HepG2 (cell line): ENCODE results near the gene APBB1. TPM values are rescaled to one million over a fixed set of nuclear protein-coding genes. Genes with fewer than 3 reads are reported as not detected.

Experiments used
- ATAC-seq: fragments of 200-7000 bp; cut with Tn5 transposase; 3 replicates; pipeline ENCODE4 v1.9.1; 2020; ENCODE audit warnings: mild to moderate bottlenecking, moderate library complexity
- BruUV-seq: library from RNA; stranded (reverse); fragments of 400-500 nt; replicated peaks from 2 replicates; lab custom pipeline; 2021; lab: Mats Ljungman, UMichigan
- CTCF ChIA-PET: fragments of 300-600 bp; formaldehyde crosslinking; extraction: SDS; loops from one replicate; lab custom pipeline; 2021; ENCODE audit warnings: low total read pairs, inconsistent platforms, low intra/inter-chr PET ratio; lab: Yijun Ruan, JAX
- POLR2A ChIA-PET: fragments of 350-600 bp; sonication (Branson Sonifier 250); formaldehyde crosslinking; loops from one replicate; lab custom pipeline; 2020; ENCODE audit warnings: antibody characterized with exemption, inconsistent platforms; lab: Yijun Ruan, JAX
- DNase-seq: peaks from one replicate; pipeline ENCODE4 v3.0.0-alpha.2; 2015; ENCODE audit warnings: low spot score
- FAIRE-seq: peaks from 3 replicates; lab custom pipeline; 2011; peaks lifted over from hg19 to GRCh38; lab: Jason Lieb, UNC
- H2AFZ ChIP-seq: one replicate; pipeline ENCODE4 v1.6.1; 2011; ENCODE audit warnings: low read length, inconsistent platforms
- H3K27ac ChIP-seq: fragments of 300-600 bp; 3 replicates; pipeline ENCODE4 v1.8.0; 2011; ENCODE audit warnings: mixed run types, mild to moderate bottlenecking, mixed read lengths, low read length, inconsistent platforms; ENCODE audit not compliant: insufficient read depth; ENCODE audit errors: extremely low read length
- H3K27me3 ChIP-seq, 2 experiments: fragments of 200-600 bp in 1 of 2; 2 replicates in 1 of 2; 3 replicates in 1 of 2; pipeline versions ENCODE4 v1.6.0 to v1.8.0; 2011; ENCODE audit warnings: low read length in 2 of 2, mild to moderate bottlenecking in 2 of 2, moderate library complexity in 2 of 2, inconsistent platforms in 1 of 2; ENCODE audit not compliant: insufficient read depth in 2 of 2, control insufficient read depth in 1 of 2
- H3K36me3 ChIP-seq, 2 experiments: fragments of 200-600 bp in 1 of 2; replicated peaks in 1 of 2; 2 replicates in 1 of 2; 3 replicates in 1 of 2; pipeline versions ENCODE4 v1.5.1 to v1.8.0; 2011; ENCODE audit warnings: low read length in 2 of 2, inconsistent platforms in 1 of 2; ENCODE audit not compliant: insufficient read depth in 2 of 2, control insufficient read depth in 1 of 2
- H3K4me1 ChIP-seq: 2 replicates; pipeline ENCODE4 v1.5.1; 2012; ENCODE audit warnings: low read length, inconsistent platforms; ENCODE audit not compliant: insufficient read depth
- H3K4me2 ChIP-seq: 2 replicates; pipeline ENCODE4 v1.6.0; 2011; ENCODE audit warnings: low read depth, low read length, inconsistent platforms
- H3K4me3 ChIP-seq, 3 experiments: fragments of 200-600 bp in 1 of 3; sonication (generic), shearing (Covaris generic) in 1 of 3; replicated peaks in 1 of 3; 2 replicates each; pipeline ENCODE4 v1.5.1; 2011 to 2016; ENCODE audit warnings: low read length in 3 of 3, inconsistent platforms in 2 of 3, low read depth in 2 of 3, mild to moderate bottlenecking in 2 of 3, control low read depth in 1 of 3, mixed read lengths in 1 of 3; ENCODE audit not compliant: insufficient read depth in 1 of 3
- H3K79me2 ChIP-seq: one replicate; pipeline ENCODE4 v1.6.1; 2011; ENCODE audit warnings: low read length, inconsistent platforms; ENCODE audit not compliant: insufficient read depth
- H3K9ac ChIP-seq: 2 replicates; pipeline ENCODE4 v1.6.0; 2011; ENCODE audit warnings: mild to moderate bottlenecking, low read depth, low read length, inconsistent platforms; ENCODE audit not compliant: insufficient read depth
- H3K9me3 ChIP-seq: 2 replicates; pipeline ENCODE4 v1.5.1; 2012; ENCODE audit warnings: mild to moderate bottlenecking, low read length
- H4K20me1 ChIP-seq: 2 replicates; pipeline ENCODE4 v1.6.0; 2011; ENCODE audit warnings: inconsistent platforms, mild to moderate bottlenecking, low read length, moderate library complexity; ENCODE audit not compliant: insufficient read depth
- ETV6 ChIP-seq: sonication (generic); formaldehyde crosslinking; conservative IDR thresholded peaks from 2 replicates; pipeline ENCODE4 v1.4.0; 2020; ENCODE audit warnings: missing genetic modification reagents
- HCFC1 ChIP-seq: fragments of 150-350 bp; IDR thresholded peaks from 2 replicates; pipeline ENCODE4 v1.6.1; 2014; ENCODE audit warnings: low read depth, low read length
- HDAC1 ChIP-seq: sonication (generic); formaldehyde crosslinking; IDR thresholded peaks from 2 replicates; pipeline ENCODE4 v1.5.1; 2020; ENCODE audit warnings: mild to moderate bottlenecking, missing genetic modification reagents
- NFYB ChIP-seq: sonication (generic); formaldehyde crosslinking; IDR thresholded peaks from 2 replicates; pipeline ENCODE4 v1.4.0; 2020; ENCODE audit warnings: missing genetic modification reagents
- TCF7 ChIP-seq: sonication (generic); IDR thresholded peaks from 2 replicates; pipeline ENCODE4 v1.6.1; 2016; ENCODE audit warnings: antibody characterized with exemption, low read depth
- ZNF331 ChIP-seq: sonication (generic); formaldehyde crosslinking; IDR thresholded peaks from 2 replicates; pipeline ENCODE4 v1.4.0; 2020; ENCODE audit warnings: missing genetic modification reagents
- ZNF350 ChIP-seq: sonication (generic); formaldehyde crosslinking; IDR thresholded peaks from 2 replicates; pipeline ENCODE4 v1.4.0; 2020; ENCODE audit warnings: mild to moderate bottlenecking, low read depth, missing genetic modification reagents, borderline replicate concordance
- ZNF383 ChIP-seq: sonication (generic); formaldehyde crosslinking; IDR thresholded peaks from 2 replicates; pipeline ENCODE4 v1.4.0; 2020; ENCODE audit warnings: missing genetic modification reagents, mild to moderate bottlenecking, borderline replicate concordance
- ZNF446 ChIP-seq: sonication (generic); formaldehyde crosslinking; IDR thresholded peaks from 2 replicates; pipeline ENCODE4 v1.5.0; 2020; ENCODE audit warnings: mild to moderate bottlenecking, missing genetic modification reagents
- WGBS: methylation state at CpG from one replicate; pipeline ENCODE4 v1.1.6; 2017; ENCODE audit warnings: low lambda C conversion rate; 5-methylcytosine and 5-hydroxymethylcytosine counted together
- in situ Hi-C: cut with HindIII; loops from 2 replicates; pipeline ENCODE4 v1.10.0; 2017; ENCODE audit warnings: low pct_unique_long_range_greater_than_20kb; ENCODE audit not compliant: extremely low pct_ligation_motif_present
- intact Hi-C: fragments of 100-400 bp; cut with micrococcal nuclease; formaldehyde crosslinking; loops from one replicate; pipeline ENCODE4 v1.10.0; 2022; ENCODE audit not compliant: unreplicated experiment
- polyA plus RNA-seq, 8 experiments: library from polyadenylated mRNA; depleted of rRNA in 3 of 8; stranded (reverse) in 7 of 8; unstranded in 1 of 8; fragments of >200 nt; fragmentation: Illumina TruSeq in 4 of 8; extraction: Trizol in 4 of 8; gene quantifications; 2 replicates each; pipeline versions ENCODE4 v1.2.1 to v1.2.3, GENCODE V29; 2011 to 2016; ENCODE audit warnings: low read depth in 4 of 8, missing spikeins in 1 of 8, mixed read lengths in 1 of 8; ENCODE audit not compliant: insufficient read depth in 1 of 8
- total RNA-seq, 5 experiments: library from RNA; depleted of rRNA; stranded (reverse); fragments of >200 nt; fragmentation: Illumina TruSeq; extraction: Trizol; gene quantifications; 2 replicates each; pipeline ENCODE4 v1.2.3, GENCODE V29; 2016; ENCODE audit warnings: low read depth in 1 of 5
- TF ChIP-seq, protein P1 (sequence below): sonication (generic); formaldehyde crosslinking; IDR thresholded peaks from 2 replicates; pipeline ENCODE4 v1.5.1; 2020; ENCODE audit warnings: missing genetic modification reagents, mild to moderate bottlenecking, borderline replicate concordance
- TF ChIP-seq, protein P2 (sequence below): sonication (generic); formaldehyde crosslinking; IDR thresholded peaks from 2 replicates; pipeline ENCODE4 v1.5.0; 2020; ENCODE audit warnings: missing genetic modification reagents
- TF ChIP-seq, protein P3 (sequence below): IDR thresholded peaks from 2 replicates; pipeline ENCODE4 v1.6.1; 2016; ENCODE audit warnings: mild to moderate bottlenecking, missing biosample characterization, missing genetic modification reagents

Gene APBB1
- total and polyA plus RNA-seq, 2 of the 13 experiments (the other 11 are each of a cell fraction or from before 2014, with no cell fraction given): 1.7 to 3.5 TPM

DNA sequence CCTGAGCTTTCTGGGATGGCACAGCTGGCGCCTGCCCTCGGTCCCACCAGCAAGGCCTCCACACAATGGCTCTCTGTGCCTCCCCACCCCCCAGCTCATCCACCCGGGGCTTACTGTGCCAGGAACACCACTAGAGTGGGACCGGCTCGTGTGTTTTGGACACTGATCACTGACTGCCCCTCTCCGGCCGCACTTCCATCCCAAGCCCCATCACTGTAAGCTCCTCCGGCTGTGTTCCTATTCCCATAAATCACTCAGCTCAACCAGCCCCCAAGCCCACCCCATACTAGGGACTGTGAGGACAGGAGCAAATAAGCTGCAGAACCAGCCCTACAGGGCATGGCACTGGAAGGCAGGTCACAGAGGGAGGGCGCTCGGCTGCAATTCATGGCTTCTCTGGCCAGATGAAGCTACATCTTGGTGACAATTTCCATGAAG, 7.3 kb downstream of the APBB1 start:
- no TSS peak for BruUV-seq
- CTCF ChIA-PET: no interaction called here
- in situ Hi-C loops: no loop called here
- Histone ChIP-seq H3K9ac (no peak overlapping the region), H3K27ac (no peak overlapping the region), H3K4me2 (no peak overlapping the region), H3K9me3 (no peaks in the 10 kb centered on the region), H3K4me3 (no peak overlapping the region), H3K27me3 (peaks cover 0 to 5% of the 10 kb centered on the region in 2 experiments; a peak in 2 of 5 replicates), H4K20me1 (no peaks in the 10 kb centered on the region), H3K4me1 (peaks cover 4% of the 10 kb centered on the region), H3K36me3 (no peaks in the 10 kb centered on the region), H2AFZ (no peak overlapping the region), H3K79me2 (no peaks in the 10 kb centered on the region)
- POLR2A ChIA-PET: interaction anchor here (1.1 kb wide), 1 partner anchor 22 kb away, joined by 3 read pairs; the partner anchor contains the start of gene SMPD1
- TF ChIP-seq ZNF383 (no peak), TCF7 (no peak), ETV6 (no peak), ZNF331 (CRISPR knock-in tag) (no peak), HCFC1 (no peak), ZNF446 (CRISPR knock-in tag) (no peak), ZNF350 (no peak), NFYB (CRISPR knock-in tag) (no peak), HDAC1 (CRISPR knock-in tag) (no peak)
- TF ChIP-seq, protein P1, sequence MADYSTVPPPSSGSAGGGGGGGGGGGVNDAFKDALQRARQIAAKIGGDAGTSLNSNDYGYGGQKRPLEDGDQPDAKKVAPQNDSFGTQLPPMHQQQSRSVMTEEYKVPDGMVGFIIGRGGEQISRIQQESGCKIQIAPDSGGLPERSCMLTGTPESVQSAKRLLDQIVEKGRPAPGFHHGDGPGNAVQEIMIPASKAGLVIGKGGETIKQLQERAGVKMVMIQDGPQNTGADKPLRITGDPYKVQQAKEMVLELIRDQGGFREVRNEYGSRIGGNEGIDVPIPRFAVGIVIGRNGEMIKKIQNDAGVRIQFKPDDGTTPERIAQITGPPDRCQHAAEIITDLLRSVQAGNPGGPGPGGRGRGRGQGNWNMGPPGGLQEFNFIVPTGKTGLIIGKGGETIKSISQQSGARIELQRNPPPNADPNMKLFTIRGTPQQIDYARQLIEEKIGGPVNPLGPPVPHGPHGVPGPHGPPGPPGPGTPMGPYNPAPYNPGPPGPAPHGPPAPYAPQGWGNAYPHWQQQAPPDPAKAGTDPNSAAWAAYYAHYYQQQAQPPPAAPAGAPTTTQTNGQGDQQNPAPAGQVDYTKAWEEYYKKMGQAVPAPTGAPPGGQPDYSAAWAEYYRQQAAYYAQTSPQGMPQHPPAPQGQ (CRISPR knock-in tag): no peak
- TF ChIP-seq, protein P2, sequence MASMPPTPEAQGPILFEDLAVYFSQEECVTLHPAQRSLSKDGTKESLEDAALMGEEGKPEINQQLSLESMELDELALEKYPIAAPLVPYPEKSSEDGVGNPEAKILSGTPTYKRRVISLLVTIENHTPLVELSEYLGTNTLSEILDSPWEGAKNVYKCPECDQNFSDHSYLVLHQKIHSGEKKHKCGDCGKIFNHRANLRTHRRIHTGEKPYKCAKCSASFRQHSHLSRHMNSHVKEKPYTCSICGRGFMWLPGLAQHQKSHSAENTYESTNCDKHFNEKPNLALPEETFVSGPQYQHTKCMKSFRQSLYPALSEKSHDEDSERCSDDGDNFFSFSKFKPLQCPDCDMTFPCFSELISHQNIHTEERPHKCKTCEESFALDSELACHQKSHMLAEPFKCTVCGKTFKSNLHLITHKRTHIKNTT (CRISPR knock-in tag): no peak
- TF ChIP-seq, protein P3, sequence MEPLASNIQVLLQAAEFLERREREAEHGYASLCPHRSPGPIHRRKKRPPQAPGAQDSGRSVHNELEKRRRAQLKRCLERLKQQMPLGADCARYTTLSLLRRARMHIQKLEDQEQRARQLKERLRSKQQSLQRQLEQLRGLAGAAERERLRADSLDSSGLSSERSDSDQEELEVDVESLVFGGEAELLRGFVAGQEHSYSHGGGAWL: no peak
- WGBS: 65% methylated on average over 10 of the region's 10 CpGs
- ATAC-seq (no peak), DNase-seq (no peak), FAIRE-seq (no peak)
- intact Hi-C loops: no loop called here
